SU-DHL-6 (cell line): ENCODE results near the gene ACE.

Source experiments
- H2AFZ ChIP-seq: fragments of 200-600 bp; sonication (generic); 2 replicates; pipeline ENCODE4 v1.6.1; 2014; ENCODE audit warnings: low read depth, mild to moderate bottlenecking, moderate library complexity, mixed read lengths, antibody characterized with exemption, low read length; ENCODE audit not compliant: severe bottlenecking
- H3F3A ChIP-seq: fragments of 200-600 bp; shearing (Covaris generic); 2 replicates; pipeline ENCODE4 v1.6.0; 2016; ENCODE audit warnings: antibody characterized with exemption, mild to moderate bottlenecking; ENCODE audit not compliant: insufficient read depth
- H3K27ac ChIP-seq: fragments of 200-600 bp; sonication (generic); 2 replicates; pipeline ENCODE4 v1.5.1; 2016; ENCODE audit warnings: low read depth, mild to moderate bottlenecking, low read length, moderate library complexity, mixed read lengths
- H3K27me3 ChIP-seq: fragments of 200-600 bp; sonication (generic), shearing (Covaris generic); 2 replicates; pipeline ENCODE4 v1.6.0; 2014; ENCODE audit warnings: mild to moderate bottlenecking, low read length
- H3K36me3 ChIP-seq: fragments of 200-600 bp; sonication (generic); 2 replicates; pipeline ENCODE4 v1.6.1; 2014; ENCODE audit warnings: mild to moderate bottlenecking, low read length, mixed read lengths
- H3K4me2 ChIP-seq: fragments of 300-600, 200-600 bp; shearing (Covaris generic), sonication (generic); 2 replicates; pipeline ENCODE4 v1.6.0; 2014; ENCODE audit warnings: low read length, low read depth, mild to moderate bottlenecking; ENCODE audit not compliant: poor library complexity, severe bottlenecking
- H3K4me3 ChIP-seq: fragments of 200-600 bp; sonication (generic); 2 replicates; pipeline ENCODE4 v1.5.1; 2014; ENCODE audit warnings: antibody characterized with exemption, low read length, mild to moderate bottlenecking, mixed read lengths; ENCODE audit not compliant: insufficient read depth, poor library complexity, severe bottlenecking
- H3K79me2 ChIP-seq: fragments of 200-600 bp; sonication (generic); 2 replicates; pipeline ENCODE4 v1.6.1; 2014; ENCODE audit warnings: mild to moderate bottlenecking, low read length, moderate library complexity; ENCODE audit not compliant: insufficient read depth
- H3K9ac ChIP-seq: fragments of 200-600 bp; sonication (generic); 2 replicates; pipeline ENCODE4 v1.7.0; 2014; ENCODE audit warnings: mild to moderate bottlenecking, low read length
- H3K9me2 ChIP-seq: fragments of 200-600 bp; sonication (generic); replicated peaks from 2 replicates; pipeline ENCODE4 v1.6.1; 2014; ENCODE audit warnings: low read length; ENCODE audit not compliant: insufficient read depth
- H3K9me3 ChIP-seq: fragments of 200-600 bp; sonication (generic); 2 replicates; pipeline ENCODE4 v1.6.1; 2014; ENCODE audit warnings: low read length, mixed read lengths; ENCODE audit not compliant: insufficient read depth
- H4K20me1 ChIP-seq: fragments of 200-600 bp; sonication (generic); 2 replicates; pipeline ENCODE4 v1.6.1; 2014; ENCODE audit warnings: low read depth, mild to moderate bottlenecking, antibody characterized with exemption, low read length, moderate library complexity, mixed read lengths
- CTCF ChIP-seq: fragments of 200-600 bp; sonication (generic); IDR thresholded peaks from one replicate; pipeline ENCODE4 v1.5.1; 2017; ENCODE audit warnings: antibody characterized with exemption, mild to moderate bottlenecking, low read length, moderate library complexity; ENCODE audit not compliant: insufficient read depth, poor library complexity, severe bottlenecking
- EZH2phosphoT487 ChIP-seq: fragments of 200-600 bp; sonication (generic), shearing (Covaris generic); conservative IDR thresholded peaks from 2 replicates; pipeline ENCODE4 v1.6.1; 2018; ENCODE audit warnings: mild to moderate bottlenecking, antibody characterized with exemption, low read length, moderate library complexity, mixed read lengths

ACE gene

GRCh38 chr17:63445954-63446752 lies 30.7 kb upstream of the ACE start, which contains the start of gene CYB561:
Gene CYB561 (minus strand): TSS chr17:63446306. CDS start chr17:63437547, 8,759 bp downstream.
- H3K27me3 ChIP-seq, result no peaks in the 10 kb centered on the region
- H4K20me1 ChIP-seq, result no peaks in the 10 kb centered on the region
- no peaks in the 10 kb centered on the region for H3K9me3 ChIP-seq
- H3K27ac ChIP-seq, result no peak within 1 kb of the TSS
- H3K4me3 ChIP-seq, result no peak within 1 kb of the TSS
- H3K9ac ChIP-seq, result no peak within 1 kb of the TSS
- H3F3A ChIP-seq, result no peaks in the 10 kb centered on the region
- H2AFZ ChIP-seq, result no peak within 1 kb of the TSS
- TF ChIP-seq CTCF (no peak), EZH2phosphoT487 (no peak)
- no peaks in the 10 kb centered on the region for H3K36me3 ChIP-seq
- H3K4me2 ChIP-seq, result no peak within 1 kb of the TSS
- H3K79me2 ChIP-seq, result no peaks in the 10 kb centered on the region
- H3K9me2 ChIP-seq, result no peaks in the 10 kb centered on the region

- H3K9me2 ChIP-seq, result no peaks in the 10 kb centered on the region
- no peak overlapping the region for H3K4me2 ChIP-seq
- no peaks in the 10 kb centered on the region for H3K27me3 ChIP-seq
- no peak overlapping the region for H3K9ac ChIP-seq
- H3K9me3 ChIP-seq, result no peaks in the 10 kb centered on the region
- TF ChIP-seq EZH2phosphoT487, result no peak
- TF ChIP-seq CTCF, result no peak
- no peak overlapping the region for H2AFZ ChIP-seq
- no peaks in the 10 kb centered on the region for H4K20me1 ChIP-seq
- H3K4me3 ChIP-seq, result no peak overlapping the region
- H3K79me2 ChIP-seq, result no peaks in the 10 kb centered on the region
- H3K36me3 ChIP-seq, result no peaks in the 10 kb centered on the region
- H3K27ac ChIP-seq, result no peak overlapping the region
- no peaks in the 10 kb centered on the region for H3F3A ChIP-seq
These were observed 29.9 kb upstream of the ACE start for GRCh38 chr17:63446753-63447470.

GRCh38 chr17:63447471-63448009 lies 29.3 kb upstream of the ACE start:
- no peaks in the 10 kb centered on the region for H4K20me1 ChIP-seq
- H3K9me2 ChIP-seq, result no peaks in the 10 kb centered on the region
- TF ChIP-seq CTCF (no peak), EZH2phosphoT487 (no peak)
- H3F3A ChIP-seq, result no peaks in the 10 kb centered on the region
- H3K27ac ChIP-seq, result no peak overlapping the region
- no peaks in the 10 kb centered on the region for H3K9me3 ChIP-seq
- no peaks in the 10 kb centered on the region for H3K27me3 ChIP-seq
- no peak overlapping the region for H3K9ac ChIP-seq
- no peak overlapping the region for H3K4me2 ChIP-seq
- no peaks in the 10 kb centered on the region for H3K36me3 ChIP-seq
- H3K4me3 ChIP-seq, result no peak overlapping the region
- no peak overlapping the region for H2AFZ ChIP-seq
- no peaks in the 10 kb centered on the region for H3K79me2 ChIP-seq
